Stimulated activated naive CD4-positive, alpha-beta T cell (primary cell): ENCODE measurements around the gene SUSD4.
A peak's percentile ranks its signal among the peaks of the same experiment; 100 is the strongest.

Source experiments
- DNase-seq, 6 experiments: peaks; one replicate each; lab custom pipeline; 2025; lab: John Stamatoyannopoulos, UW

Gene SUSD4

GRCh38 chr1:223358826-223359225 is 5.2 kb downstream of the SUSD4 start:
- peak in 1 of 6 experiments; percentile 6 for DNase-seq

GRCh38 chr1:223355699-223356098 is 8.3 kb downstream of the SUSD4 start:
- no peak for DNase-seq

- no peak for DNase-seq
Observed at GRCh38 chr1:223353939-223354338, 10.0 kb downstream of the SUSD4 start.

- DNase-seq, result no peak
Observed at GRCh38 chr1:223352944-223353343, 11.0 kb downstream of the SUSD4 start.

GRCh38 chr1:223350361-223350908 is 13.5 kb downstream of the SUSD4 start:
- DNase-seq, result no peak

- no peak for DNase-seq
Observed at GRCh38 chr1:223349241-223349640, 14.7 kb downstream of the SUSD4 start.

GRCh38 chr1:223348439-223348838 is 15.5 kb downstream of the SUSD4 start:
- no peak for DNase-seq

- DNase-seq, result no peak
Observed at GRCh38 chr1:223347583-223347982, 16.4 kb downstream of the SUSD4 start.

- DNase-seq, result no peak
Observed at GRCh38 chr1:223346311-223346710, 17.7 kb downstream of the SUSD4 start.

GRCh38 chr1:223345720-223346119 is 18.3 kb downstream of the SUSD4 start:
- DNase-seq, result no peak

GRCh38 chr1:223344491-223344890 is 19.5 kb downstream of the SUSD4 start:
- no peak for DNase-seq

GRCh38 chr1:223343692-223344091 is 20.3 kb downstream of the SUSD4 start:
- DNase-seq, result no peak

GRCh38 chr1:223341121-223341520 is 22.9 kb downstream of the SUSD4 start:
- no peak for DNase-seq

- DNase-seq, result no peak
Observed at GRCh38 chr1:223340637-223341036, 23.3 kb downstream of the SUSD4 start.

GRCh38 chr1:223339861-223340260 is 24.1 kb downstream of the SUSD4 start:
- no peak for DNase-seq

GRCh38 chr1:223338811-223339746 is 24.9 kb downstream of the SUSD4 start:
- DNase-seq, result no peak

GRCh38 chr1:223337174-223337869 is 26.7 kb downstream of the SUSD4 start:
- no peak for DNase-seq

GRCh38 chr1:223334156-223334555 is 29.8 kb downstream of the SUSD4 start:
- no peak for DNase-seq

- DNase-seq, result no peak
Observed at GRCh38 chr1:223332997-223333396, 31.0 kb downstream of the SUSD4 start.

- DNase-seq, result no peak
Observed at GRCh38 chr1:223331929-223332328, 32.0 kb downstream of the SUSD4 start.

GRCh38 chr1:223331301-223331700 is 32.7 kb downstream of the SUSD4 start:
- DNase-seq, result peak in 3 of 6 experiments; percentile 15 to 49 (median 34)

GRCh38 chr1:223330466-223330865 is 33.5 kb downstream of the SUSD4 start:
- no peak for DNase-seq
